Measurements from ENCODE around the gene IGFBP5.

DNA sequence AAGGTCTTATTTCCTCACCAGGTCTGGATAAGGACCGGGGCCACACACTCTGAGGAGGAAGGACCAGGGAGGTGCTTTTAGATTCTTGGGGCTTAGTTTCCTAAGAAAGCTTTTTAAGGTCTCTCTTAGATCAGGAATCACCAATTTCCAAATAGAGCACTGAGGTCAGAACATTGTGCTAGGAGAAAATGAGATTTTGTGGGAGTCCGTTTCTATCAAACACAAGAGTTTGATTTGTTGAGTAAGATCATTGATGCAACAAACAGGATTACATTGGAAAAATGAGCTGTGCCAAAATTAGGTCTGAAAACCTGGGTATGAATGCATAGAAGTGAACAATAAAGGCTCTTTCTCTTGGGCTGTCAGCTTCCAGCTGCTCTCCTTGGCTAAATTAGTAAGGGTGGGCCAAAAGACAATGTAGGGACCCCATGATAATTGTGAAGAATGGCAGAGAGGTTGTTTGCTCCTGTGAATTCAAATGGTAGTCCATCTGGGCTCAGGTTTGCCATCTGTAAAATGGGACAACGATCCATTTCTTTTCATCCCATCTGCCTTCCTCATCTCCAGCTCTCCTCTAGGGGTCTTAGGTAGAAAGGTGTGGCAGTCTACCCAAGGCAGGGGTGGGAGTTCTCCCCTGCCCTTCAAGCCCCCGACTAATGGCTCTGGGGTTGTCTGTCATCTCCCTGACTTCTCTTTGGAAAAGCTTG lies 42.1 kb downstream of the IGFBP5 start:
- TF ChIP-seq, protein P1, sequence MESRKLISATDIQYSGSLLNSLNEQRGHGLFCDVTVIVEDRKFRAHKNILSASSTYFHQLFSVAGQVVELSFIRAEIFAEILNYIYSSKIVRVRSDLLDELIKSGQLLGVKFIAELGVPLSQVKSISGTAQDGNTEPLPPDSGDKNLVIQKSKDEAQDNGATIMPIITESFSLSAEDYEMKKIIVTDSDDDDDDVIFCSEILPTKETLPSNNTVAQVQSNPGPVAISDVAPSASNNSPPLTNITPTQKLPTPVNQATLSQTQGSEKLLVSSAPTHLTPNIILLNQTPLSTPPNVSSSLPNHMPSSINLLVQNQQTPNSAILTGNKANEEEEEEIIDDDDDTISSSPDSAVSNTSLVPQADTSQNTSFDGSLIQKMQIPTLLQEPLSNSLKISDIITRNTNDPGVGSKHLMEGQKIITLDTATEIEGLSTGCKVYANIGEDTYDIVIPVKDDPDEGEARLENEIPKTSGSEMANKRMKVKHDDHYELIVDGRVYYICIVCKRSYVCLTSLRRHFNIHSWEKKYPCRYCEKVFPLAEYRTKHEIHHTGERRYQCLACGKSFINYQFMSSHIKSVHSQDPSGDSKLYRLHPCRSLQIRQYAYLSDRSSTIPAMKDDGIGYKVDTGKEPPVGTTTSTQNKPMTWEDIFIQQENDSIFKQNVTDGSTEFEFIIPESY (IDR thresholded peaks at IDR 0.05), result no peak
- TF ChIP-seq, protein P2, sequence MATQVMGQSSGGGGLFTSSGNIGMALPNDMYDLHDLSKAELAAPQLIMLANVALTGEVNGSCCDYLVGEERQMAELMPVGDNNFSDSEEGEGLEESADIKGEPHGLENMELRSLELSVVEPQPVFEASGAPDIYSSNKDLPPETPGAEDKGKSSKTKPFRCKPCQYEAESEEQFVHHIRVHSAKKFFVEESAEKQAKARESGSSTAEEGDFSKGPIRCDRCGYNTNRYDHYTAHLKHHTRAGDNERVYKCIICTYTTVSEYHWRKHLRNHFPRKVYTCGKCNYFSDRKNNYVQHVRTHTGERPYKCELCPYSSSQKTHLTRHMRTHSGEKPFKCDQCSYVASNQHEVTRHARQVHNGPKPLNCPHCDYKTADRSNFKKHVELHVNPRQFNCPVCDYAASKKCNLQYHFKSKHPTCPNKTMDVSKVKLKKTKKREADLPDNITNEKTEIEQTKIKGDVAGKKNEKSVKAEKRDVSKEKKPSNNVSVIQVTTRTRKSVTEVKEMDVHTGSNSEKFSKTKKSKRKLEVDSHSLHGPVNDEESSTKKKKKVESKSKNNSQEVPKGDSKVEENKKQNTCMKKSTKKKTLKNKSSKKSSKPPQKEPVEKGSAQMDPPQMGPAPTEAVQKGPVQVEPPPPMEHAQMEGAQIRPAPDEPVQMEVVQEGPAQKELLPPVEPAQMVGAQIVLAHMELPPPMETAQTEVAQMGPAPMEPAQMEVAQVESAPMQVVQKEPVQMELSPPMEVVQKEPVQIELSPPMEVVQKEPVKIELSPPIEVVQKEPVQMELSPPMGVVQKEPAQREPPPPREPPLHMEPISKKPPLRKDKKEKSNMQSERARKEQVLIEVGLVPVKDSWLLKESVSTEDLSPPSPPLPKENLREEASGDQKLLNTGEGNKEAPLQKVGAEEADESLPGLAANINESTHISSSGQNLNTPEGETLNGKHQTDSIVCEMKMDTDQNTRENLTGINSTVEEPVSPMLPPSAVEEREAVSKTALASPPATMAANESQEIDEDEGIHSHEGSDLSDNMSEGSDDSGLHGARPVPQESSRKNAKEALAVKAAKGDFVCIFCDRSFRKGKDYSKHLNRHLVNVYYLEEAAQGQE (IDR thresholded peaks at IDR 0.05), result no peak
- TF ChIP-seq, protein P3, sequence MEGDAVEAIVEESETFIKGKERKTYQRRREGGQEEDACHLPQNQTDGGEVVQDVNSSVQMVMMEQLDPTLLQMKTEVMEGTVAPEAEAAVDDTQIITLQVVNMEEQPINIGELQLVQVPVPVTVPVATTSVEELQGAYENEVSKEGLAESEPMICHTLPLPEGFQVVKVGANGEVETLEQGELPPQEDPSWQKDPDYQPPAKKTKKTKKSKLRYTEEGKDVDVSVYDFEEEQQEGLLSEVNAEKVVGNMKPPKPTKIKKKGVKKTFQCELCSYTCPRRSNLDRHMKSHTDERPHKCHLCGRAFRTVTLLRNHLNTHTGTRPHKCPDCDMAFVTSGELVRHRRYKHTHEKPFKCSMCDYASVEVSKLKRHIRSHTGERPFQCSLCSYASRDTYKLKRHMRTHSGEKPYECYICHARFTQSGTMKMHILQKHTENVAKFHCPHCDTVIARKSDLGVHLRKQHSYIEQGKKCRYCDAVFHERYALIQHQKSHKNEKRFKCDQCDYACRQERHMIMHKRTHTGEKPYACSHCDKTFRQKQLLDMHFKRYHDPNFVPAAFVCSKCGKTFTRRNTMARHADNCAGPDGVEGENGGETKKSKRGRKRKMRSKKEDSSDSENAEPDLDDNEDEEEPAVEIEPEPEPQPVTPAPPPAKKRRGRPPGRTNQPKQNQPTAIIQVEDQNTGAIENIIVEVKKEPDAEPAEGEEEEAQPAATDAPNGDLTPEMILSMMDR (IDR thresholded peaks at IDR 0.05; ENCODE audit: low read depth, low read length, missing input control), result no peak
- TF ChIP-seq TAF1 (conservative IDR thresholded peaks at IDR 0.05) (no peak), YY1 (IDR thresholded peaks at IDR 0.05) (no peak), JUND (IDR thresholded peaks at IDR 0.05) (no peak), EGR1 (IDR thresholded peaks at IDR 0.05; ENCODE audit: low read depth in 2 of 2) (no peak), GABPA (IDR thresholded peaks at IDR 0.05 in 1 of 2, conservative IDR thresholded peaks at IDR 0.05 in 1 of 2) (no peak), RAD21 (IDR thresholded peaks at IDR 0.05) (peak in 1 of 2 donors; percentile 21)
- TF ChIP-seq, protein P4, sequence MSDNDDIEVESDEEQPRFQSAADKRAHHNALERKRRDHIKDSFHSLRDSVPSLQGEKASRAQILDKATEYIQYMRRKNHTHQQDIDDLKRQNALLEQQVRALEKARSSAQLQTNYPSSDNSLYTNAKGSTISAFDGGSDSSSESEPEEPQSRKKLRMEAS (IDR thresholded peaks at IDR 0.05), result no peak
